ENCODE results near the gene TMED9.
"Not testable (repeated sequence)": the region's sequence is repeated elsewhere in the genome, so short reads cannot be mapped to it uniquely, and the experiment has no call there.

TMED9 gene
- 23.7 to 146 (median 56.3) reads per million in 3 experiments for total RNA-seq

GRCh38 chr5:177592010-177592834, at the start of gene TMED9:
TMED9 (plus strand) TSS chr5:177592203; CDS start chr5:177592215, 12 bp downstream.
- peak; percentile 89 for DNase-seq

DNA sequence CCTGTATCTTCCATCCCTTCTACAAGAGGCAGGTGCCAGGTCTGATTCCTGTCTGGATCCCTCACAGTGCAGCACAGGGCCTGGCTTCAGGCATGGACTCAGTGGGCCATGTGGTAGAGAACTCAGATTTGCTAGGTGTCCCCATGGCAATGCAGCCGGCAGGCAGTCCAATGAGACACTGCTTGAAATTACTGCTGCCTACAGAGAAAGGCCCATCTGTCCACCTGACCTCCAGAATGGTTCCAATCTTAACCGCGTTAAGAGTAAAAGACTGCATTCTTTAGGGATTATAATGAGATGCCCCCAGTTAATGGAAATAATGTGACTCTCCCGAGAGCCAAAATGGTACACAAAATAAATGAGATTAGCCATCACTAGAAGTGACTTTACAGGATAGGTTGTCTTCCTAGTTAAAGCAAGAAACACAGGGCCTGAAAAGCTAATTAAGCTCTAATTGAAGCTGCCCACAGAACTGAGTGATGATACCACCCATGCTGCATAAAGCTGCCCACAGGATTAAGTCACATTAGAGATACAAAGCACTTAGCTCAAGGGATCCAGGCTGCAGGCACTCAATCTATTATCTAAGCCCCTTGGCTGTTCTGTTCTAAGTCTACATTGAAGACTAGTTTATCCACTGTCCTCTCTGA, 49.1 kb upstream of the TMED9 start:
- no peak for DNase-seq

DNA sequence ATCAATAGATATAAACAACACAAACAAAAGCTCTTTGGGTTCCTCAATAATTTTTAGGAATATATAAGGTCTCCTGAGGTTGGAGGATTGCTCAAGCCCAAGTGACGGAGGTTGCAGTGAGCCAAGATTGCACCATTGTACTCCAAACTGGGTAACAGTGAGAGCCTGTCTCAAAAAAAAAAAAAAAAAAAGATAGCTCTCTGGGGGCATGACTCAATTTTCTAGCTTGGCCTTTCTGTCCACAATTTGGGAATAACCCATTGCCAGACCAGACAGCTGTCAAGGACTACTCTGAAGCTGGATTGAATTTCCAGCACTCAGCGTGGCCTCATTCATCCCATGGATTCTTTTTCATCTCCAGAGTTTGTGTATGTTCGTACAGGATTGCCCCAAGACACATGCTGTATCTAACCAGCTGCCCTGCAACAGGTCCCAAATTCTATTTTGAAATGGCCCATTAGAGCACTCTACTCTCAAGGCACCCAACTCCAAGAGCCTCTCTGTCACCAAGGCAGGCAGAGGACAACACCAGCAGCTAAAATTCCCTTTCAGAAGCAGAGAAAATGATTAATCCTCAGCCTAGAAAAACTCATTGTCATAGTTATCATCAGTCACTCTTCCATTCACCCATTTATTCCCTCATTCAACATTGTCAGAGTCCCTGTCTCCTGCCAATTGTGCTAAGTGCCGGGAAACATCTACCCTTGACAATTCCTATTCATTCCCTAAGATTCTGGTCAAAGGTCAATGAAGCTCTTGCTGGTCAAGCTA, 46.3 kb upstream of the TMED9 start:
- no peak for DNase-seq

- no peak for DNase-seq
These were observed 45.7 kb upstream of the TMED9 start for GRCh38 chr5:177546258-177546741.

DNA sequence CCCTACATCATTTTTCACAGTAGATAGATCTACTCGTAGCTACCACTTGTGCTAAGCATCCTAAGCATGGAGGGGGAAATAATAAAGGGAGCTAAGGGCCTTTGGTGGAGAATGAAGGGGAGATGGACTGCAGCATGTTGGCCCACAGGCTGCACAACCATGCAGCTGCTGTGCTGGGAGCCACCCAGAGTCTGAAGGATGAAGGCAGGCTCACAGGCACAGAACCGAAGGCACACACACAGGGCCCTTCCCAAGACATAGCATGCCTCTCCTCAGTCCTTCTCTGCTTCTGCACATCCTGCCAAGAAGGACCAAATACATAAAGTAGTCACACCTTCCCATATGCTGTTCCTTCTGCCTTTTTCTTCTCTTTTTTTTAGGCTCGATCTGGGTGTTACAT, 44.3 kb upstream of the TMED9 start:
- DNase-seq = no peak

DNA sequence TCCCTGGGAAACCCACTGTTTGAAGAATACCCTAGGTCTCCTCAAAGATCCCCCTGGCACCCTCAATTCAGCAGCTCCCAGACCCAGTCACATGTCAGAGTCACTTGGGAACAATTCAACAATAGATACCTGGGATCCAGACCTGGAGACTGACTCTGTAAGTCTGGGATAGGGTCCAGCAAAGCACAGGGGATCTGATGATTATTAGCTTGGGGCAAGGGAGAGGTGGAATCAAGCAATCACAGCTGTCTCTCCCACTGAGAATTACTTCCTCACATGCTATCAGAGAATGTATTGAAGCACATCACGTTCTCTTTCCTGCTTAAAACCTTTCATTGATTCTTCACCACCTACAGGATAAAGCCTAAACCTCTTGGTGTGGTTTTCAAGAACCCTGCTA, 43.5 kb upstream of the TMED9 start:
- no peak for DNase-seq

DNA sequence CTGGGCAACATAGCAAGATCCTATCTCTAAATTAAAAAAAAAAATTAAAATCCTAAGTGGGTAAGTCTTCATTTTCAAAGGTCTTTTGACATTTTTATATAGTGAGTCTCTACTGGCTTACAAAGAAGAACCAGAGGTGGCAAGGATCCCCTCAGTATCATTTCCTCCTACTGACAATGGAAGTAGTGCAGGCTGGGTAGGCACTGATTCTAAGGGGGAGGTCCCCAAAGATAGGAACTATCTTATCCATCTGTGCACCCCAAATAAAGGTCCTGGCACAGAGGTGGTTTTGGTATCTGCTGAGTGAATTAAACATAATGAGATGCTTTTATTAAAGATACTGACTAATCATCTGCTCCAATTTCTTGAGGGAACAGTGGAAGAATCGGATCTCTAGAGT, 41.9 kb upstream of the TMED9 start:
- DNase-seq = no peak

GRCh38 chr5:177552839-177553455, 39.1 kb upstream of the TMED9 start:
- DNase-seq = no peak

DNA sequence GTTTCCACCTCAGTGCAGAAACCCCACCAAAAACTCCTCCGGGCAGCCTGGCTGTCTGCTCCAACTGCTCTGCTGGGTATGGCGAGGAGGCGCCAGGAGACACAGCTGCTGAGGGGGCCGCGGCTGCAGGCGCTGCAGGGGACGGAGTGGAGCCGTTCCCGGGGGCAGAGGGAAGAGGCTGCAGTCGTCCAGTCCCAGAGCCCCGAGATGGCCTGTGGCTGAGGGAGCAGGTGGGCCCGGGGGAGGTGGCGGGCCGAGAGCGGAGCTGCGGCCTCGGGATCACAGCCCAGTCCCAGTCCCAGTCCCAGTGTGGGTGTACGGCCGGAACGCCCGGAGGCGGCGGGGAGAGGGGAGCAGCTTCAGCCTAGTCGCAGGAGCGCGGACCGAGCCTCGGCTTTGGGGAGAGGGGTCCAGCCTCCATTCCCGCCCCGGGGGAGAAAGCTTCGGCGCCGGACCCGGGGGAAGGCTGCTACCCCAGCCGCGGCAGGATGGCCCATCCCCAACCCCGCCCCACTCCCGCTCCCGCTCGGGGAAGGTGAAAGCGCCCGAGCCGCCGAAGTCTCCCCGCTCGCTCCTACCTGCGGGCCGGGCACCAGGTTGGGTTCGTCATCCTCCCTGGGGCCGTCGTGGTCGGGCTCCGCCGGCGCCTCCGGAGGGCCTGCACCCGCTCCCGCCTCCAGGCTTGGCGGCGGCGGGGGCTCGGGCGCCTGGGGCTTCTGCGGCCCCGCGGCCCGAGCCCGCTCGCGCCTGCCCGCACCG, 38.2 kb upstream of the TMED9 start:
- DNase-seq = no peak

DNA sequence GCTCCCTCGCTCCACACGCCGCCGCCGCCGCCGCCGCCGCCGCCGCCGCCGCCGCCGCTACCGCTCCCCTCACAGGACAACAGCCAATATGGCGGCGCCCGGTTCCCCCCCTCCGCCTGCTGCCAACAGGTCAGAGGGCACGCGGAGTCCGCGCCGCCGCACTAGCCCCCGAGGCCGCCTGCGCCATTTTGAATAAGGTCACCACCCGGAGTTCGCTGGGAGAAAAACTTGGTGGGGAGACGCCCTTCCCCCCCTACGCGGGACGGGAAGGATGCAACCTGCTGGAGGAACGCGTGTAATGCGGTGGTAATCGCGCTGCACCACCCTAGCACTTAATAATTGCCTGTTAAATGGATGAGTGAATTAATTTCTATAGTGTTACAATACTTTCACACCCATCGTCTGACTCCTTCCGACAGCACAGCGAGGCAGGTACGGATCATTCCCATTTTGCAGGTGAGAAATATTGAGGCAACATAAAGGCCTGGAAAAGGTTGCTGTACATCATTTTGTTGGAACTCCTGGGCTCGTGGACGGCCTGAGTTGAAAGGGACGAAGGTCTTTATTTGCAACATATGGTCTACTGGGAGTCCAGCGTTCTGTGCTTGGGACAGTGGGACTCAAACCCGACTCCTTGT, 37.4 kb upstream of the TMED9 start, which contains the start of gene FAM193B:
Gene FAM193B (minus strand): TSS at position 90 of the 638 bp plus-strand sequence. CDS start 105 bp downstream, outside the sequence.
- DNase-seq = peak; percentile 94

- no peak for DNase-seq
These were observed 36.8 kb upstream of the TMED9 start for GRCh38 chr5:177555228-177555627.

DNA sequence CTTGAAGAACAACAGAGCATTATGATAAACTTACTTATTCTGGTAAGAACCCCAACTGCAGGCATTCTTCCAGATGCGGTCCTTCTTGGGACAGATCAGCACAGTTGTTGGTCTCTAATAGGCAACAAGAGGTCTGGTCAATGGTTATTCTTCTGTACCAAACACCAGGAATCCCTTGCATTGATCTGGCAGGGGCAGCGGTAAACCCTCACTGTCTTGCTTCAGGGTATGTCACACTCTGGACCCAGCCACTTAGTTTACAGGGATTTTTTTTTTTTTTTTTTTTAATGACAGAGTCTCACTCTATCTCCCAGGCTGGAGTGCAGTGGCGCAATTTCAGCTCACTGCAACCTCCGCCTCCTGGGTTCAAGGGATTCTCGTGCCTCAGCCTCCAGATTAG, 36.3 kb upstream of the TMED9 start:
- no peak for DNase-seq

GRCh38 chr5:177557041-177557647, 34.9 kb upstream of the TMED9 start:
- peak; percentile 25 for DNase-seq

- DNase-seq = no peak
These were observed 34.2 kb upstream of the TMED9 start for GRCh38 chr5:177557796-177558195.

DNA sequence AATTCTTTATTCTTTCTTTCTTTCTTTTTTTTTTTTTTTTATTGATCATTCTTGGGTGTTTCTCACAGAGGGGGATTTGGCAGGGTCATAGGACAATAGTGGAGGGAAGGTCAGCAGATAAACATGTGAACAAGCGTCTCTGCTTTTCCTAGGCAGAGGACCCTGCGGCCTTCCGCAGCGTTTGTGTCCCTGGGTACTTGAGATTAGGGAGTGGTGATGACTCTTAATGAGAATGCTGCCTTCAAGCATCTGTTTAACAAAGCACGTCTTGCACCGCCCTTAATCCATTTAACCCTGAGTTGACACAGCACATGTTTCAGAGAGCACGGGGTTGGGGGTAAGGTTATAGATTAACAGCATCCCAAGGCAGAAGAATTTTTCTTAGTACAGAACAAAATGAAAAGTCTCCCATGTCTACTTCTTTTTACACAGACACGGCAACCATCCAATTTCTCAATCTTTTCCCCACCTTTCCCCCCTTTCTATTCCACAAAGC, 32.5 kb upstream of the TMED9 start:
- not testable (repeated sequence) for DNase-seq

GRCh38 chr5:177565046-177565445, 27.0 kb upstream of the TMED9 start:
- DNase-seq = no peak

- DNase-seq = no peak
These were observed 23.7 kb upstream of the TMED9 start for GRCh38 chr5:177568326-177568725.

DNA sequence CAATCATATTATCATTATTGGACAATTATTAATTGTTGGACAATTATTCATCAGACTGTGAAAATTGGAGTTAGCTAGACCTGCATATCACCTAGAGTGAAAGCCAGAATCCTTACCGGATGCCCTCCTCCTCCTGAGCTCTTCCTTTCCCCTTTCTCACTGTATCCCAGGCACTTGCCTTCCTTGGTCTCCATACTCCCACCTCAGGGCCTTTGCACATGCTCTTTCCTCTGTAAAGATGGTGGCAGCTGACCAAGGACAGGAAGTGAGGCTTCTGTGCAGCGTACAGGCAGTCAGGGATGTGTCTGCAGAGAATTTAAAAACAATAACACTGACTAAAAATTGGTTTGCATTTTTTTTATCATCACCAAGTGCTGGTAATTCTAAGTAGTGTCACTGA, 22.1 kb upstream of the TMED9 start:
- no peak for DNase-seq

DNA sequence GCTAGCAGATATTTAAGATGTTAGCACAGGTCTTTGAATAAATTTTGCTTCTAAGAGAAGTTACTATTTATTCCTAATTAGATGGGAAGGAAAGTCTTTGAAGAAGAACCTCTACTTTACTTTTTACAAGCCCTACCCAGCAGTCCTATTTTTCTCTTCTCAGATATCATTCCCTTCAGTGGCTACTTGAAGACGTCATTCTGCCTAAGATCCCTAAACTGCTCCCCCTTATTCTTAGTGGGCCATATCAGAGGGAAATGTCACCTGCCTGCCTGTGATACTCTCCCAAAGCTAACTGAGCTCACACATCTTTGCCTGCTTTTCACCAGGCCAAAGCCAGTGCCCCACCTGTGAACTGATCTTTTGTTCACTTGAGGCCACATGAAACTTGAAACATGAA, 16.5 kb upstream of the TMED9 start:
- no peak for DNase-seq

GRCh38 chr5:177576169-177576568, 15.8 kb upstream of the TMED9 start:
- no peak for DNase-seq

GRCh38 chr5:177578316-177578715, 13.7 kb upstream of the TMED9 start:
- DNase-seq = no peak

Measured in central memory CD4-positive, alpha-beta T cell (primary cell).